Adrenal gland (tissue), 5 donors: ENCODE measurements around the gene RELN.

Source experiments
- CTCF ChIP-seq, 6 experiments: fragments of 450-650 bp in 4 of 6; fragments of 200-600 bp in 2 of 6; sonication (generic) in 1 of 6; IDR thresholded peaks; 1 replicate in 5 of 6; 2 replicates in 1 of 6; pipeline versions ENCODE4 v1.5.1 to v1.8.0; 2016 to 2021; ENCODE audit warnings: antibody characterized with exemption in 6 of 6, mild to moderate bottlenecking in 2 of 6, moderate library complexity in 1 of 6
- POLR2A ChIP-seq, 2 donors: fragments of 450-650 bp; IDR thresholded peaks; one replicate each; pipeline ENCODE4 v1.6.1; 2017; ENCODE audit warnings: antibody characterized with exemption in 2 of 2, mild to moderate bottlenecking in 2 of 2, moderate library complexity in 1 of 2
- donor health status: DM: no; HTN: no; CAD: no.

GRCh38 chr7:103547451-103548284 lies 441.8 kb downstream of the RELN start:
- TF ChIP-seq CTCF (IDR thresholded peaks at IDR 0.05) (no peak), POLR2A (IDR thresholded peaks at IDR 0.05) (no peak)
